Fibroblast of skin of left quadriceps (primary cell): ENCODE data around the gene SIRT7.

ENCODE experiments used
- DNase-seq, 2 experiments: peaks; one replicate each; pipeline ENCODE4 v3.0.0-alpha.2; 2013; ENCODE audit warnings: low read depth in 2 of 2

The SIRT7 gene

DNA sequence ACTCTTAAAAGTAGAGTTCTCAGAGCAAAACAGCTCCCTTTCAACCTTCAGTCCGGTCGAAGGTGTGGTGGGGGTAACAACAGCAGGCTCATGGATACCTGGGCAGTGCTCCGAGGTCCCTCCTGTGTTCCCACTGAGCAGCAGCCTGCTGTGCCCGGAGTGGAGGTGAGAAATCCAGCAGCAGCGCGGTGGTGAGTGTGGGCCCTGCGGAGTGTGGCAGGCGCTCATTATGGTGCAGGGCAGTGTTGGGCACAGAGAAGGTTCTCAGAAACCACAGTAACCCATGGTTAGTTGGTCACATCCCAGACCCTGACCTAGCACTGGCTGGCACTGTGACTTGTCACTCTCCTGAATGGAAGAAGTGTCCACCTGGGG is 52.6 kb downstream of the SIRT7 start:
- DNase-seq, result no peak

- DNase-seq, result no peak
These were observed 53.9 kb downstream of the SIRT7 start for GRCh38 chr17:81863833-81864768.

DNA sequence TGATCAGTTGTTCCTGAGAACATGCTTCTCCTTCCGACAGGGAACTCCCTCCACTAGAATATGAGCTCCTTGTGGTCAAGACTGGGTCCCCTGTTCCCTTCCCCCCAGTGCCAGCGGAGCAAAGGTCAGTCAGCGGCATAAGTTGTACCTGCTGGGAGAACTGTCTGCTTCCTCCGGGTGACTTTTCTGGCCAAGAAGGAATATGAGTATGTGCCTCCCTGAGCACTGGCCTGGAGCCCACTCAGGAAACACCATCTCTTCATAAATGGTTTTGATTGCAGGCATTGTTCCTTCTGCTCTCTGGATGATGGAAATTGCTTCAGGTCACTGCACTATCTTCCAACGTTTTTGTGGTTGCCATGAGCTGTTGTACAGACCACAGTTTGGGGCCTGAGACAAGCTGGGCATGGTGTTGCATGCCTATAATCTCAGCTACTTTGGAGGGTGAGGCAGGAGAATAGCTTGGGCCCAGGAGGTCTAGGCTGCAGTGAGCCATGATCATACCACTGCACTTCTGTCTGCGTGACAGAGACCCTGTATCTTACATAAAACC is 54.8 kb downstream of the SIRT7 start:
- no peak for DNase-seq
